OCI-LY7 (cell line): ENCODE measurements around the gene AGAP9. TPM values are rescaled to one million over a fixed set of nuclear protein-coding genes. Genes with fewer than 3 reads are reported as not detected.
"Not testable (repeated sequence)": the region's sequence is repeated elsewhere in the genome, so short reads cannot be mapped to it uniquely, and the experiment has no call there.

ENCODE experiments used
- BruUV-seq: library from RNA; stranded (reverse); fragments of 400-500 nt; replicated peaks from 2 replicates; lab custom pipeline; 2021; lab: Mats Ljungman, UMichigan
- CTCF ChIA-PET: fragments of 300-600 bp; sonication (Branson Sonifier 250); formaldehyde crosslinking; loops from one replicate; lab custom pipeline; 2022; ENCODE audit warnings: antibody characterized with exemption; ENCODE audit not compliant: unreplicated experiment; lab: Charles Lee
- POLR2A ChIA-PET: fragments of 300-600 bp; sonication (Branson Sonifier 250); formaldehyde crosslinking; loops from one replicate; lab custom pipeline; 2022; ENCODE audit warnings: antibody characterized with exemption; lab: Charles Lee
- DNase-seq: peaks from one replicate; pipeline ENCODE4 v3.0.0-alpha.2; 2015; ENCODE audit warnings: low spot score
- H2AFZ ChIP-seq: fragments of 200-600 bp; sonication (generic), shearing (Covaris generic); 2 replicates; pipeline ENCODE4 v1.6.1; 2014; ENCODE audit warnings: mild to moderate bottlenecking, antibody characterized with exemption, low read length, moderate library complexity
- H3K27ac ChIP-seq: fragments of 200-600 bp; sonication (generic); 2 replicates; pipeline ENCODE4 v1.5.1; 2014; ENCODE audit warnings: mixed run types, low read depth, mild to moderate bottlenecking, moderate library complexity, low read length, inconsistent platforms; ENCODE audit not compliant: poor library complexity, severe bottlenecking
- H3K36me3 ChIP-seq: fragments of 200-600 bp; sonication (generic); 2 replicates; pipeline ENCODE4 v1.6.1; 2014; ENCODE audit warnings: mild to moderate bottlenecking, antibody characterized with exemption, low read length, moderate library complexity, mixed read lengths; ENCODE audit not compliant: insufficient read depth
- H3K4me1 ChIP-seq: fragments of 200-600 bp; sonication (generic); 2 replicates; pipeline ENCODE4 v1.5.1; 2014; ENCODE audit warnings: mild to moderate bottlenecking, low read length; ENCODE audit not compliant: insufficient read depth, poor library complexity, severe bottlenecking
- H3K4me2 ChIP-seq: fragments of 200-600 bp; sonication (generic); 2 replicates; pipeline ENCODE4 v1.6.1; 2014; ENCODE audit warnings: mild to moderate bottlenecking, low read length
- H3K4me3 ChIP-seq: fragments of 200-600 bp; sonication (generic); 2 replicates; pipeline ENCODE4 v1.5.1; 2014; ENCODE audit warnings: mild to moderate bottlenecking, low read depth, low read length; ENCODE audit not compliant: poor library complexity, severe bottlenecking
- H3K79me2 ChIP-seq: fragments of 200-600 bp; sonication (generic); 2 replicates; pipeline ENCODE4 v1.6.1; 2016; ENCODE audit warnings: low read depth, mild to moderate bottlenecking, low read length, moderate library complexity, mixed read lengths; ENCODE audit not compliant: insufficient read depth
- H3K9me2 ChIP-seq: fragments of 200-600 bp; sonication (generic); 2 replicates; pipeline ENCODE4 v1.6.1; 2016; ENCODE audit warnings: mild to moderate bottlenecking, low read length, mixed read lengths; ENCODE audit not compliant: insufficient read depth
- H3K9me3 ChIP-seq: fragments of 200-600 bp; sonication (generic); 2 replicates; pipeline ENCODE4 v1.6.1; 2014; ENCODE audit warnings: mild to moderate bottlenecking, mixed run types, low read length, mixed read lengths
- H4K20me1 ChIP-seq: fragments of 200-600 bp; sonication (generic); 2 replicates; pipeline ENCODE4 v1.6.1; 2014; ENCODE audit warnings: mild to moderate bottlenecking, antibody characterized with exemption, low read length, moderate library complexity, mixed read lengths; ENCODE audit not compliant: insufficient read depth
- intact Hi-C: fragments of 100-400 bp; cut with micrococcal nuclease; formaldehyde crosslinking; loops from one replicate; pipeline ENCODE4 v1.10.0; 2022; ENCODE audit not compliant: unreplicated experiment
- total RNA-seq, 2 experiments: library from RNA; depleted of rRNA in 1 of 2; stranded (reverse); fragments of >200 nt in 1 of 2; shearing (Covaris generic) in 1 of 2; gene quantifications; 2 replicates each; pipeline ENCODE4 v1.2.3, GENCODE V29; 2014 to 2022

The AGAP9 gene
- total RNA-seq, 2 experiments from 2014 or later, result 4.8 to 7.6 TPM

DNA sequence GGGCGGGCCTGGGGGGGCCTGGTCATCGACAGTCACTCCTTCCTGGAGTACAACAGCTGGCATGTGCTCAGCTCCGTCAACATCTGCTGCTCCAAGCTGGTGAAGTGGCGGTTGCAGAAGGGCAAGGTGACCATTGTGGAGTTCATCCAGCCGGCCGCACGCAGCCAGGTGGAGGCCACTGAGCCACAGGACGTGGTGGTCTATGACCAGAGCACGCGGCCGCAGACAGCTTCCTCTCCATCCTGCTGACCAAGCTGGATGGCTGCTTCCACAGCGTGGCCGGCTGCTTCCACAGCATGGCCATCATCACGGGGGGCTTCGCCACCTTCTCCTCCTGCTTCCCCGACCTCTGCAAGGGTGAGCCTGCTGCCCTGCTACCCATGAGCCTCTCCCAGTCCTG is 40.9 kb upstream of the AGAP9 start:
- CTCF ChIA-PET, H3K36me3 ChIP-seq, BruUV-seq, H4K20me1 ChIP-seq, H2AFZ ChIP-seq, intact Hi-C loops, DNase-seq, H3K4me2 ChIP-seq, H3K79me2 ChIP-seq, POLR2A ChIA-PET, H3K27ac ChIP-seq, H3K4me1 ChIP-seq, H3K9me2 ChIP-seq, H3K9me3 ChIP-seq, H3K4me3 ChIP-seq: not testable (repeated sequence)

DNA sequence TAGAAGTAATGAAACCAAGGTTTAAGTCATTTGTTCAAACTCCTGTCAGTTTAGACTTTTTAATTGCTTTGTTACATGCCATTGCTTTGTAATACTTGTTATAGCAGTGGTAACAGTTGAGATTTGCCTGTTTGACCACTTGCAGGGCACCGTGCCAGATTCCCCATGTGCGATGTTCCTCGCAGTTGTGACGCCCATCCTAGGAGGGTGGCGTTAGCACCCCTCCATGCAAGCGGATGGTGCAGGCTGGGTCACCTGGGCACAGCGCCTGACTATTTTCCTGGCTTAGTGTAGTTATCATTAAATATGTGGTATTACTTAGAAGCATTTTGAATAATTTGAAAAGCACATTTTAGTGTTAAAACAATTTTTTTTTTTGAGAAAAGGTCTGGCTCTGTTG is 37.0 kb upstream of the AGAP9 start:
- H2AFZ ChIP-seq, H3K4me2 ChIP-seq, BruUV-seq, H3K4me1 ChIP-seq, intact Hi-C loops, H3K36me3 ChIP-seq, H4K20me1 ChIP-seq, H3K4me3 ChIP-seq, CTCF ChIA-PET, H3K9me2 ChIP-seq, DNase-seq, H3K79me2 ChIP-seq, H3K9me3 ChIP-seq, H3K27ac ChIP-seq, POLR2A ChIA-PET: not testable (repeated sequence)

DNA sequence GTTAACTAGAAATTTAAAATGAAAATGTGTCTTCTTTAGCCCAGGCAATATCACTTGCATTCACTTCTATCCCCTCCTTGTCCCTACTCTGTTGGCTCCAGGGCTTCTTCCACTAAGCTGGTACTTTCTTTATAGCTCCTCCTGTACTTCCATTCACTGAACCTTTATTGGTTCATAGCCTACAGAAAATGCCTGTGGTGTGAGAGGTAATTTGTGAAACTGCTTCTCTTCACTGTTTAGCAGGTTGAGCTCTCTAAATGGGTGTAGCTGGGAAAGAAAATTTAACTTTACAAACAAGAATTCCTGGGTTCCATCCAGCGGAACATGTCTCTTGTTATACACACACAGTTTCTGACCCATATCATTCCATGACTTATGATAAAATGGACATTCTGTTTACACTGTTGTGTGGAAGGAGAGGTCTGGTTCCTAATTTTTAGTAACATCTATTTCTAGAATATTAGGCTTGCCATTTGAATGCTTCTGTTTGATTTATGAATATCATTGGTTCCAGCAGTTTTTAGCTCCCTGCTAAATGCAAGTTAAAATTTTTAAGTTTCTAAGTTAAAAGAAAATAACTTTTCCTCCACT is 36.4 kb upstream of the AGAP9 start:
- H3K4me2 ChIP-seq, BruUV-seq, intact Hi-C loops, H4K20me1 ChIP-seq, H3K9me3 ChIP-seq, POLR2A ChIA-PET, H2AFZ ChIP-seq, CTCF ChIA-PET, H3K4me3 ChIP-seq, H3K36me3 ChIP-seq, H3K4me1 ChIP-seq, H3K79me2 ChIP-seq, DNase-seq, H3K9me2 ChIP-seq, H3K27ac ChIP-seq: not testable (repeated sequence)

DNA sequence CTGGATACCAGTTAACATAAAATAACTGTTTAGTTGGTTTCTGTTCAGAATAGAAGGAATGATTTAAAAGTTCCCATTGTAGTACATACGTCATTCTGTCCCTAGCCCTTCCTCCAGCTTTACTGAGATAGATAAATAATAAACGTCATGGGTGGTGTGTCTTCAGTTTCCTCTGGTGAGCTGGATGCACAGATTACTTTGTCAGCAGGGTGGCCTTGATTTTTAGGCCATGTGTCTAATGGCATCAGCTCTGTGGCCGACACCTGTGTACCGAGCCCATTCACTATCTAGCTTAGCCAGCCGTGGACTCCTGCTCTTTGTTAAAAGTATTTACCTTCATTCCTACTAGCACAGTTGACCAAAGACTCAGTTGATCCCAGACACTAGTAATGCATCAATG is 34.7 kb upstream of the AGAP9 start:
- H3K9me3 ChIP-seq, H3K4me2 ChIP-seq, H3K4me1 ChIP-seq, H4K20me1 ChIP-seq, H2AFZ ChIP-seq, DNase-seq, POLR2A ChIA-PET, H3K4me3 ChIP-seq, BruUV-seq, CTCF ChIA-PET, H3K36me3 ChIP-seq, H3K9me2 ChIP-seq, H3K27ac ChIP-seq, H3K79me2 ChIP-seq, intact Hi-C loops: not testable (repeated sequence)

DNA sequence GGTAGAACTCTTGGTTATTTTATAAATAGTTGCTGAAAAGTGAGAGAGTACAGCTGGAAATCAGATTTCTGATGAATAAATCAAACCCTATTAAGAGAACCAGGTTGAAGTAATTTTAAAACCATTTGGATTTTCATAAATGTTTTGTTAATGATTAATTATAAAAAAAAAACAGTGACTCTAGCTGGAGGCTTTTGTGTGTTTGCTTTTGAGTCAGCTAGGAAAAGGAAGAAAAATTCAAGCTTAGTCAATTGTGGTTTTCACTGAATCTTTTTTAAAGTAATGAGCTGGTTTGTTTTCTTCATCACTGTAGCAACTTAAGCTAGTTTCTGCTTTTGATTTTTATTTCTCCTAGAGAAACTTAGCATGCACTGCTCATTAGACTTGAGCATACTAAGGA is 34.2 kb upstream of the AGAP9 start:
- H2AFZ ChIP-seq, H3K4me3 ChIP-seq, POLR2A ChIA-PET, BruUV-seq, H3K79me2 ChIP-seq, intact Hi-C loops, H3K27ac ChIP-seq, H3K9me3 ChIP-seq, H3K4me2 ChIP-seq, CTCF ChIA-PET, DNase-seq, H4K20me1 ChIP-seq, H3K4me1 ChIP-seq, H3K9me2 ChIP-seq, H3K36me3 ChIP-seq: not testable (repeated sequence)

DNA sequence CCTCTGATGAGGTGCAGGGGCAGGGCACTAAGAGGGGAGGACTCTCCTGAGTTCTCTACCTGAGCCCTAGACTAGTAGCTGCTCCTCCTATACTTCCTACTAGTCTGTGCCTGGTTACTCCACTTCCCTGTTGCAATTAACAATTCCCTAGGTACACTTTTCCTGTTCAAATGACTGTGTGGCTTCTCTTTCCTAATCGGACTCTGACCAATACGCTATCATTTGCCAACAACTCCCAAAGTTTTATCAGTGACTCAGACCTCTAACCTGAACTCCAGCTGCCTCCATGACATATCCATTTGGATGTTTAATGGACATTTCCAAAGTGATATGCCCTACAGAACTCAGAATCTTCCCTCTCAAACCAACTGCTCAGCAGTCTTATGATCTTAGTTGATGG is 31.9 kb upstream of the AGAP9 start:
- H3K9me2 ChIP-seq, H3K79me2 ChIP-seq, H3K9me3 ChIP-seq, H3K4me3 ChIP-seq, BruUV-seq, H3K4me2 ChIP-seq, H2AFZ ChIP-seq, POLR2A ChIA-PET, CTCF ChIA-PET, H3K27ac ChIP-seq, DNase-seq, intact Hi-C loops, H4K20me1 ChIP-seq, H3K4me1 ChIP-seq, H3K36me3 ChIP-seq: not testable (repeated sequence)

DNA sequence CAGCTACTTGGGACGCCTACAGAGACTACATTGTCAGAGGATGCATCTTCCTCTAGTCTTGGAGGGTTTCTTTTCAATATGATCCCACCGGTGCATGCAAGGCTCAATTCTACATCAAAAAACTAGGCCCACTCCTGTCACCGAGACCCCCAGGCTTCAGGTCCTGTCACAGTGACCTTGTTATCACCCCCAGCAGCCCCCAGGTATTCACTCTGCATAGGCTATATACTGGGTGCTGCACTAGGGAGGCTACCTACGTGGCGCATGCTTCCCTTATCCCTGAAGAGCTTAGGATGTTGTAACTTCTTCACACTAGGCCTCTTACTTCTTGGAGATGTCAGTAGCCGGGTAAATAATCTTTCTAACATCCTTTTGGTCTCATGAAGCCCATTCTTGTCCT is 31.1 kb upstream of the AGAP9 start:
- intact Hi-C loops, POLR2A ChIA-PET, DNase-seq, H3K79me2 ChIP-seq, H3K36me3 ChIP-seq, H3K27ac ChIP-seq, BruUV-seq, H3K9me2 ChIP-seq, H2AFZ ChIP-seq, H3K9me3 ChIP-seq, H3K4me1 ChIP-seq, H3K4me2 ChIP-seq, H4K20me1 ChIP-seq, CTCF ChIA-PET, H3K4me3 ChIP-seq: not testable (repeated sequence)
